Ovary (tissue), 3 donors: Measurements from ENCODE around the gene CALR3.

Experiments
- CTCF ChIP-seq, 3 donors: fragments of 450-650 bp in 2 of 3; fragments of 200-600 bp in 1 of 3; IDR thresholded peaks; one replicate each; pipeline versions ENCODE4 v1.5.1 to v1.8.0; 2016 to 2022; ENCODE audit warnings: antibody characterized with exemption in 3 of 3, mild to moderate bottlenecking in 1 of 3
- POLR2A ChIP-seq: fragments of 450-650 bp; IDR thresholded peaks from one replicate; pipeline ENCODE4 v1.6.1; 2017; ENCODE audit warnings: antibody characterized with exemption, mild to moderate bottlenecking, moderate library complexity
- donor health status: DM: no; HTN: no; CAD: no.

GRCh38 chr19:16429759-16430091 lies 66.2 kb downstream of the CALR3 start:
- TF ChIP-seq CTCF (IDR thresholded peaks at IDR 0.05): no peak
- no peak for TF ChIP-seq POLR2A
